ENCODE results near the gene AIG1. TPM values are rescaled to one million over a fixed set of nuclear protein-coding genes. Genes with fewer than 3 reads are reported as not detected.

AIG1 gene
- total and polyA plus RNA-seq, 7 experiments from 2014 or later = 6.8 to 21.8 (median 10.5) TPM

GRCh38 chr6:143247586-143247985, 186.9 kb downstream of the AIG1 start:
- no peaks in the 10 kb centered on the region for H3K4me1 Mint-ChIP-seq

GRCh38 chr6:143248359-143248758, 187.7 kb downstream of the AIG1 start:
- no peaks in the 10 kb centered on the region for H3K9me3 ChIP-seq (ENCODE audit: control insufficient read depth in 2 of 3, low read length in 3 of 3)
- no peak overlapping the region for H3K4me3 ChIP-seq (ENCODE audit: low read length)
- ChIA-PET POLR2A (no interaction called here), CTCF (no interaction called here)
- H3K36me3 Mint-ChIP-seq = peaks cover 0 to 34% (median 15%) of the 10 kb centered on the region in 5 donors
- no peaks in the 10 kb centered on the region for H3K4me1 ChIP-seq (ENCODE audit: control insufficient read depth in 2 of 2, insufficient read depth in 2 of 2, low read length in 2 of 2)
- H3K4me3 Mint-ChIP-seq = no peak overlapping the region
- H3K36me3 ChIP-seq (ENCODE audit: control insufficient read depth in 2 of 3, insufficient read depth in 3 of 3, low read length in 3 of 3) = no peaks in the 10 kb centered on the region
- H3K27me3 Mint-ChIP-seq = no peaks in the 10 kb centered on the region
- H3K27ac Mint-ChIP-seq = no peak overlapping the region
- ATAC-seq (no peak), DNase-seq (no peak)
- H3K4me1 Mint-ChIP-seq = no peaks in the 10 kb centered on the region
- H3K27me3 ChIP-seq (ENCODE audit: control insufficient read depth in 2 of 2, insufficient read depth in 2 of 2, low read length in 2 of 2) = no peaks in the 10 kb centered on the region
- peaks cover 0 to 9% (median 2%) of the 10 kb centered on the region in 11 donors for H3K9me3 Mint-ChIP-seq
- H3K27ac ChIP-seq (ENCODE audit: low read depth, low read length) = no peak overlapping the region
- intact Hi-C loops (cut with micrococcal nuclease) = no loop called here

More at GRCh38 chr6:143247586-143247985, 186.9 kb downstream of the AIG1 start:
- no peak for ATAC-seq
- H3K36me3 ChIP-seq (ENCODE audit: control insufficient read depth in 2 of 3, insufficient read depth in 3 of 3, low read length in 3 of 3) = no peaks in the 10 kb centered on the region
- no peaks in the 10 kb centered on the region for H3K9me3 ChIP-seq (ENCODE audit: control insufficient read depth in 2 of 3, low read length in 3 of 3)
- H3K27ac Mint-ChIP-seq = no peak overlapping the region
- ChIA-PET POLR2A (no interaction called here), CTCF (no interaction called here)
- no peak overlapping the region for H3K27ac ChIP-seq (ENCODE audit: low read depth, low read length)
- H3K27me3 ChIP-seq (ENCODE audit: control insufficient read depth in 2 of 2, insufficient read depth in 2 of 2, low read length in 2 of 2) = no peaks in the 10 kb centered on the region
- no peak overlapping the region for H3K4me3 ChIP-seq (ENCODE audit: low read length)
- DNase-seq = no peak
- no peaks in the 10 kb centered on the region for H3K4me1 ChIP-seq (ENCODE audit: control insufficient read depth in 2 of 2, insufficient read depth in 2 of 2, low read length in 2 of 2)
- peaks cover 0 to 34% (median 15%) of the 10 kb centered on the region in 5 donors for H3K36me3 Mint-ChIP-seq
- peaks cover 0 to 9% (median 2%) of the 10 kb centered on the region in 11 donors for H3K9me3 Mint-ChIP-seq
- intact Hi-C loops (cut with micrococcal nuclease) = no loop called here
- H3K4me3 Mint-ChIP-seq = no peak overlapping the region
- H3K27me3 Mint-ChIP-seq = no peaks in the 10 kb centered on the region

GRCh38 chr6:143251288-143251687, 190.6 kb downstream of the AIG1 start:
- peaks cover 0 to 25% (median 17%) of the 10 kb centered on the region in 5 donors for H3K36me3 Mint-ChIP-seq

GRCh38 chr6:143252961-143253360, 192.3 kb downstream of the AIG1 start:
- H3K9me3 ChIP-seq (ENCODE audit: control insufficient read depth in 2 of 3, low read length in 3 of 3) = no peaks in the 10 kb centered on the region
- Mint-ChIP-seq H3K36me3 (peaks cover 0 to 23% (median 17%) of the 10 kb centered on the region in 5 donors), H3K9me3 (peaks cover 0 to 7% (median 0%) of the 10 kb centered on the region in 11 donors), H3K27me3 (no peaks in the 10 kb centered on the region), H3K27ac (no peak overlapping the region), H3K4me3 (no peak overlapping the region), H3K4me1 (no peaks in the 10 kb centered on the region)
- H3K4me3 ChIP-seq (ENCODE audit: low read length) = no peak overlapping the region
- no peak overlapping the region for H3K27ac ChIP-seq (ENCODE audit: low read depth, low read length)
- POLR2A ChIA-PET = no interaction called here
- H3K27me3 ChIP-seq (ENCODE audit: control insufficient read depth in 2 of 2, insufficient read depth in 2 of 2, low read length in 2 of 2) = no peaks in the 10 kb centered on the region
- ATAC-seq (no peak), DNase-seq (no peak)
- no peaks in the 10 kb centered on the region for H3K4me1 ChIP-seq (ENCODE audit: control insufficient read depth in 2 of 2, insufficient read depth in 2 of 2, low read length in 2 of 2)
- intact Hi-C loops (cut with micrococcal nuclease) = no loop called here
- CTCF ChIA-PET = no interaction called here
- H3K36me3 ChIP-seq (ENCODE audit: control insufficient read depth in 2 of 3, insufficient read depth in 3 of 3, low read length in 3 of 3) = no peaks in the 10 kb centered on the region

More at GRCh38 chr6:143251288-143251687, 190.6 kb downstream of the AIG1 start:
- Mint-ChIP-seq H3K9me3 (peaks cover 0 to 7% (median under 1%) of the 10 kb centered on the region in 11 donors), H3K27ac (no peak overlapping the region), H3K27me3 (no peaks in the 10 kb centered on the region), H3K4me1 (no peaks in the 10 kb centered on the region), H3K4me3 (no peak overlapping the region)
- no peaks in the 10 kb centered on the region for H3K9me3 ChIP-seq (ENCODE audit: control insufficient read depth in 2 of 3, low read length in 3 of 3)
- ATAC-seq (no peak), DNase-seq (no peak)
- no peaks in the 10 kb centered on the region for H3K36me3 ChIP-seq (ENCODE audit: control insufficient read depth in 2 of 3, insufficient read depth in 3 of 3, low read length in 3 of 3)
- H3K4me1 ChIP-seq (ENCODE audit: control insufficient read depth in 2 of 2, insufficient read depth in 2 of 2, low read length in 2 of 2) = no peaks in the 10 kb centered on the region
- no peak overlapping the region for H3K27ac ChIP-seq (ENCODE audit: low read depth, low read length)
- ChIA-PET POLR2A (interaction anchor here (1.2 kb wide), 1 partner anchor 9 kb away, joined by 3 read pairs; no protein-coding TSS in a partner anchor), CTCF (interaction anchor here (0.5 kb wide), 1 partner anchor 1100 kb away, joined by 3 read pairs; no protein-coding TSS in a partner anchor)
- no peaks in the 10 kb centered on the region for H3K27me3 ChIP-seq (ENCODE audit: control insufficient read depth in 2 of 2, insufficient read depth in 2 of 2, low read length in 2 of 2)
- intact Hi-C loops (cut with micrococcal nuclease) = no loop called here
- no peak overlapping the region for H3K4me3 ChIP-seq (ENCODE audit: low read length)

GRCh38 chr6:143253586-143253985, 192.9 kb downstream of the AIG1 start:
- Histone ChIP-seq H3K27ac (ENCODE audit: low read depth, low read length) (no peak overlapping the region), H3K9me3 (ENCODE audit: control insufficient read depth in 2 of 3, low read length in 3 of 3) (no peaks in the 10 kb centered on the region), H3K36me3 (ENCODE audit: control insufficient read depth in 2 of 3, insufficient read depth in 3 of 3, low read length in 3 of 3) (no peaks in the 10 kb centered on the region), H3K4me3 (ENCODE audit: low read length) (no peak overlapping the region), H3K27me3 (ENCODE audit: control insufficient read depth in 2 of 2, insufficient read depth in 2 of 2, low read length in 2 of 2) (no peaks in the 10 kb centered on the region), H3K4me1 (ENCODE audit: control insufficient read depth in 2 of 2, insufficient read depth in 2 of 2, low read length in 2 of 2) (no peaks in the 10 kb centered on the region)
- CTCF ChIA-PET = no interaction called here
- Mint-ChIP-seq H3K27me3 (no peaks in the 10 kb centered on the region), H3K36me3 (peaks cover 0 to 26% (median 17%) of the 10 kb centered on the region in 5 donors), H3K4me1 (no peaks in the 10 kb centered on the region), H3K27ac (no peak overlapping the region), H3K9me3 (peaks cover 0 to 7% (median 0%) of the 10 kb centered on the region in 11 donors), H3K4me3 (no peak overlapping the region)
- POLR2A ChIA-PET = no interaction called here
- ATAC-seq (no peak), DNase-seq (no peak)
- intact Hi-C loops (cut with micrococcal nuclease) = no loop called here

GRCh38 chr6:143258945-143259344, 198.3 kb downstream of the AIG1 start:
- Histone ChIP-seq H3K4me1 (ENCODE audit: control insufficient read depth in 2 of 2, insufficient read depth in 2 of 2, low read length in 2 of 2) (no peaks in the 10 kb centered on the region), H3K36me3 (ENCODE audit: control insufficient read depth in 2 of 3, insufficient read depth in 3 of 3, low read length in 3 of 3) (no peaks in the 10 kb centered on the region), H3K27me3 (ENCODE audit: control insufficient read depth in 2 of 2, insufficient read depth in 2 of 2, low read length in 2 of 2) (no peaks in the 10 kb centered on the region), H3K27ac (ENCODE audit: low read depth, low read length) (no peak overlapping the region), H3K9me3 (ENCODE audit: control insufficient read depth in 2 of 3, low read length in 3 of 3) (no peaks in the 10 kb centered on the region), H3K4me3 (ENCODE audit: low read length) (no peak overlapping the region)
- H3K27me3 Mint-ChIP-seq = no peaks in the 10 kb centered on the region
- peaks cover 0 to 14% (median under 1%) of the 10 kb centered on the region in 5 donors for H3K36me3 Mint-ChIP-seq
- CTCF ChIA-PET = no interaction called here
- POLR2A ChIA-PET = no interaction called here
- ATAC-seq (no peak), DNase-seq (no peak)
- no peak overlapping the region for H3K27ac Mint-ChIP-seq
- H3K4me3 Mint-ChIP-seq = no peak overlapping the region
- no peaks in the 10 kb centered on the region for H3K4me1 Mint-ChIP-seq
- intact Hi-C loops (cut with micrococcal nuclease) = no loop called here
- peaks cover 0 to 12% (median 4%) of the 10 kb centered on the region in 11 donors for H3K9me3 Mint-ChIP-seq

GRCh38 chr6:143260857-143261256, 200.2 kb downstream of the AIG1 start:
- no peaks in the 10 kb centered on the region for H3K36me3 ChIP-seq (ENCODE audit: control insufficient read depth in 2 of 3, insufficient read depth in 3 of 3, low read length in 3 of 3)
- DNase-seq (no peak), ATAC-seq (no peak)
- peaks cover 0 to 15% (median 6%) of the 10 kb centered on the region in 5 donors for H3K36me3 Mint-ChIP-seq
- H3K9me3 ChIP-seq (ENCODE audit: control insufficient read depth in 2 of 3, low read length in 3 of 3) = no peaks in the 10 kb centered on the region
- no peaks in the 10 kb centered on the region for H3K27me3 Mint-ChIP-seq
- no peaks in the 10 kb centered on the region for H3K27me3 ChIP-seq (ENCODE audit: control insufficient read depth in 2 of 2, insufficient read depth in 2 of 2, low read length in 2 of 2)
- peaks cover 0 to 12% (median 4%) of the 10 kb centered on the region in 11 donors for H3K9me3 Mint-ChIP-seq
- H3K4me3 Mint-ChIP-seq = no peak overlapping the region
- H3K4me1 ChIP-seq (ENCODE audit: control insufficient read depth in 2 of 2, insufficient read depth in 2 of 2, low read length in 2 of 2) = no peaks in the 10 kb centered on the region
- H3K4me1 Mint-ChIP-seq = no peaks in the 10 kb centered on the region
- no peak overlapping the region for H3K4me3 ChIP-seq (ENCODE audit: low read length)
- CTCF ChIA-PET = interaction anchor here (0.7 kb wide), 1 partner anchor 25 kb away, joined by 3 read pairs; no protein-coding TSS in a partner anchor
- POLR2A ChIA-PET = interaction anchor here (0.7 kb wide), 1 partner anchor 10 kb away, joined by 3 read pairs; no protein-coding TSS in a partner anchor
- H3K27ac ChIP-seq (ENCODE audit: low read depth, low read length) = no peak overlapping the region
- H3K27ac Mint-ChIP-seq = no peak overlapping the region
- intact Hi-C loops (cut with micrococcal nuclease) = no loop called here

All from naive thymus-derived CD4-positive, alpha-beta T cell (primary cell).